IMR-90 (cell line): ENCODE measurements around the gene UEVLD. TPM values are rescaled to one million over a fixed set of nuclear protein-coding genes. Genes with fewer than 3 reads are reported as not detected.

ENCODE experiments used
- ATAC-seq: fragments of 200-7000 bp; cut with Tn5 transposase; 2 replicates; pipeline ENCODE4 v1.9.1; 2020; ENCODE audit warnings: low read depth, mild to moderate bottlenecking, moderate library complexity
- BruUV-seq: library from RNA; stranded (reverse); fragments of 400-500 nt; replicated peaks from 2 replicates; lab custom pipeline; 2021; lab: Mats Ljungman, UMichigan
- CTCF ChIA-PET: fragments of 300-600 bp; formaldehyde crosslinking; extraction: SDS; loops from one replicate; lab custom pipeline; 2021; ENCODE audit warnings: antibody characterized with exemption; lab: Yijun Ruan, JAX
- POLR2A ChIA-PET: fragments of 300-600 bp; sonication (Branson Sonifier 250); formaldehyde crosslinking; loops from one replicate; lab custom pipeline; 2022; ENCODE audit warnings: antibody characterized with exemption; ENCODE audit not compliant: unreplicated experiment; lab: Charles Lee
- DNase-seq: peaks from one replicate; pipeline ENCODE4 v3.0.0; 2013
- H2AFZ ChIP-seq: replicated peaks from 2 replicates; pipeline ENCODE3; 2013; ENCODE audit warnings: low read length, mild to moderate bottlenecking; ENCODE audit not compliant: poor library complexity
- H2AK5ac ChIP-seq: 2 replicates; pipeline ENCODE4 v1.6.1; 2013; ENCODE audit warnings: low read depth, low read length, inconsistent platforms
- H2AK9ac ChIP-seq: replicated peaks from 2 replicates; pipeline ENCODE3; 2013; ENCODE audit warnings: mild to moderate bottlenecking, low read depth, low read length, moderate library complexity; ENCODE audit not compliant: poor library complexity
- H2BK120ac ChIP-seq: 2 replicates; pipeline ENCODE4 v1.6.1; 2013; ENCODE audit warnings: low read depth, low read length, inconsistent platforms
- H2BK15ac ChIP-seq: 3 replicates; pipeline ENCODE4 v1.6.1; 2013; ENCODE audit warnings: low read depth, low read length, inconsistent platforms
- H2BK20ac ChIP-seq: 2 replicates; pipeline ENCODE4 v1.6.1; 2013; ENCODE audit warnings: low read depth, mild to moderate bottlenecking, inconsistent platforms, low read length, moderate library complexity
- H2BK5ac ChIP-seq: 2 replicates; pipeline ENCODE4 v1.6.1; 2013; ENCODE audit warnings: mild to moderate bottlenecking, low read depth, low read length, inconsistent platforms; ENCODE audit not compliant: poor library complexity, severe bottlenecking
- H3K14ac ChIP-seq: replicated peaks from 2 replicates; pipeline ENCODE4 v1.6.1; 2013; ENCODE audit warnings: low read depth, low read length, inconsistent platforms
- H3K18ac ChIP-seq: 2 replicates; pipeline ENCODE4 v1.6.1; 2013; ENCODE audit warnings: low read depth, low read length, control low read depth
- H3K23ac ChIP-seq: 2 replicates; pipeline ENCODE4 v1.6.1; 2013; ENCODE audit warnings: low read depth, low read length, inconsistent platforms
- H3K27ac ChIP-seq: 2 replicates; pipeline ENCODE4 v1.5.1; 2013; ENCODE audit warnings: mild to moderate bottlenecking, control low read depth, low read length; ENCODE audit not compliant: insufficient read depth
- H3K27me3 ChIP-seq: 2 replicates; pipeline ENCODE4 v1.6.1; 2013; ENCODE audit warnings: low read length; ENCODE audit not compliant: control insufficient read depth, insufficient read depth
- H3K36me3 ChIP-seq: 2 replicates; pipeline ENCODE4 v1.6.1; 2013; ENCODE audit warnings: low read length, mixed read lengths; ENCODE audit not compliant: control insufficient read depth, insufficient read depth
- H3K4ac ChIP-seq: 2 replicates; pipeline ENCODE4 v1.6.1; 2013; ENCODE audit warnings: low read depth, low read length, inconsistent platforms
- H3K4me1 ChIP-seq: 2 replicates; pipeline ENCODE4 v1.6.1; 2013; ENCODE audit warnings: low read length, mixed read lengths; ENCODE audit not compliant: control insufficient read depth, insufficient read depth
- H3K4me2 ChIP-seq: 2 replicates; pipeline ENCODE4 v1.6.1; 2013; ENCODE audit warnings: low read depth, mild to moderate bottlenecking, control low read depth, low read length, moderate library complexity
- H3K4me3 ChIP-seq: 2 replicates; pipeline ENCODE4 v1.5.1; 2013; ENCODE audit warnings: low read depth, mild to moderate bottlenecking, control low read depth, low read length, moderate library complexity; ENCODE audit not compliant: insufficient read depth
- H3K56ac ChIP-seq: 2 replicates; pipeline ENCODE4 v1.6.1; 2013; ENCODE audit warnings: low read length, inconsistent platforms; ENCODE audit not compliant: insufficient read depth; ENCODE audit errors: extremely low read depth
- H3K79me1 ChIP-seq, 2 experiments: 2 replicates each; pipeline ENCODE4 v1.6.1; 2013; ENCODE audit warnings: low read length in 2 of 2, inconsistent platforms in 1 of 2, low read depth in 1 of 2
- H3K9ac ChIP-seq: 2 replicates; pipeline ENCODE4 v1.6.1; 2013; ENCODE audit warnings: low read depth, low read length, control low read depth
- H3K9me1 ChIP-seq: 2 replicates; pipeline ENCODE4 v1.6.1; 2013; ENCODE audit warnings: low read length, inconsistent platforms; ENCODE audit not compliant: insufficient read depth
- H3K9me3 ChIP-seq: 2 replicates; pipeline ENCODE4 v1.6.1; 2013; ENCODE audit warnings: low read length; ENCODE audit not compliant: control insufficient read depth, insufficient read depth
- H4K20me1 ChIP-seq: 2 replicates; pipeline ENCODE4 v1.6.1; 2013; ENCODE audit warnings: low read length, inconsistent platforms; ENCODE audit not compliant: insufficient read depth
- H4K5ac ChIP-seq: 2 replicates; pipeline ENCODE4 v1.6.1; 2013; ENCODE audit warnings: mild to moderate bottlenecking, low read depth, low read length, control low read depth
- H4K8ac ChIP-seq, 2 experiments: 2 replicates each; pipeline ENCODE4 v1.6.1; 2013; ENCODE audit warnings: low read depth in 2 of 2, low read length in 2 of 2, control low read depth in 1 of 2, inconsistent platforms in 1 of 2
- H4K91ac ChIP-seq: 2 replicates; pipeline ENCODE4 v1.6.1; 2013; ENCODE audit warnings: low read depth, low read length, inconsistent platforms; ENCODE audit not compliant: insufficient read depth
- CEBPB ChIP-seq: IDR thresholded peaks from 2 replicates; pipeline ENCODE4 v1.6.1; 2012; ENCODE audit warnings: low read depth, low read length, improper control_type of control experiment
- ELK1 ChIP-seq: fragments of 150-350 bp; IDR thresholded peaks from 2 replicates; pipeline ENCODE4 v1.6.1; 2016; ENCODE audit warnings: low read depth, mild to moderate bottlenecking, low read length, moderate library complexity, borderline replicate concordance
- FOS ChIP-seq: fragments of 150-350 bp; IDR thresholded peaks from 2 replicates; pipeline ENCODE4 v1.6.1; 2016; ENCODE audit warnings: low read depth, low read length
- MAZ ChIP-seq: IDR thresholded peaks from 2 replicates; pipeline ENCODE4 v1.6.1; 2012; ENCODE audit warnings: low read depth, mild to moderate bottlenecking, low read length, improper control_type of control experiment, moderate library complexity, borderline replicate concordance
- MXI1 ChIP-seq: IDR thresholded peaks from 2 replicates; pipeline ENCODE4 v1.6.1; 2012; ENCODE audit warnings: low read depth, mild to moderate bottlenecking, low read length, moderate library complexity, borderline replicate concordance
- NFE2L2 ChIP-seq: fragments of 150-350 bp; IDR thresholded peaks from 2 replicates; pipeline ENCODE4 v1.6.1; 2016; ENCODE audit warnings: low read depth, mild to moderate bottlenecking, low read length
- RCOR1 ChIP-seq: IDR thresholded peaks from 2 replicates; pipeline ENCODE4 v1.6.1; 2012; ENCODE audit warnings: mild to moderate bottlenecking, low read length, improper control_type of control experiment; ENCODE audit not compliant: insufficient replicate concordance
- RFX5 ChIP-seq: IDR thresholded peaks from 2 replicates; pipeline ENCODE4 v1.8.0; 2012; ENCODE audit warnings: low read depth, mild to moderate bottlenecking, low read length, moderate library complexity
- SMC3 ChIP-seq: fragments of 150-350 bp; IDR thresholded peaks from 2 replicates; pipeline ENCODE4 v1.6.1; 2016; ENCODE audit warnings: low read depth, mild to moderate bottlenecking, antibody characterized with exemption, low read length, moderate library complexity
- WGBS, 2 experiments: methylation state at CpG; one replicate each; pipeline versions ENCODE4 v1.1.5 to v1.1.7; 2013; ENCODE audit warnings: missing lambda C conversion rate in 2 of 2; ENCODE audit not compliant: insufficient read length in 1 of 2; ENCODE audit errors: extremely low coverage in 2 of 2; 5-methylcytosine and 5-hydroxymethylcytosine counted together
- dilution Hi-C: fragments of 300-500 bp; cut with HindIII; formaldehyde crosslinking; loops from one replicate; pipeline ENCODE4 v1.14.3; 2018; ENCODE audit warnings: low sequenced_read_pairs; ENCODE audit not compliant: unreplicated experiment
- in situ Hi-C: fragments of 300-500 bp; cut with MboI; formaldehyde crosslinking; loops from 3 replicates; pipeline ENCODE4 v1.14.3; 2019; ENCODE audit warnings: low sequenced_read_pairs, inconsistent platforms, mixed read lengths
- intact Hi-C: fragments of 100-400 bp; cut with micrococcal nuclease; formaldehyde crosslinking; loops from 2 replicates; pipeline ENCODE4 v1.10.0; 2022
- polyA plus RNA-seq, 3 experiments: library from polyadenylated mRNA; depleted of rRNA; stranded (reverse); fragments of >200 nt; gene quantifications; 2 replicates each; pipeline ENCODE4 v1.2.3, GENCODE V29; 2012; ENCODE audit warnings: low replicate concordance in 1 of 3
- total RNA-seq: library from RNA; depleted of rRNA; stranded (reverse); fragments of >200 nt; gene quantifications from 2 replicates; pipeline ENCODE4 v1.2.3, GENCODE V29; 2012

The UEVLD gene
- total and polyA plus RNA-seq, 2 of the 4 experiments (the other 2 are of a cell fraction), result 13.8 to 29.2 TPM

GRCh38 chr11:18624161-18624560, 35.6 kb upstream of the UEVLD start:
- H3K4ac ChIP-seq, result no peak overlapping the region
- no peak overlapping the region for H3K4me2 ChIP-seq
- TF ChIP-seq RCOR1 (no peak), CEBPB (no peak), MAZ (no peak), NFE2L2 (no peak), ELK1 (no peak), FOS (no peak), SMC3 (no peak), MXI1 (no peak), RFX5 (no peak)
- H2AFZ ChIP-seq, result no peak overlapping the region
- ATAC-seq (no peak), DNase-seq (no peak)
- no peak overlapping the region for H4K91ac ChIP-seq
- in situ Hi-C loops, result no loop called here
- H3K27me3 ChIP-seq, result no peaks in the 10 kb centered on the region
- peaks cover 88% of the 10 kb centered on the region for H4K20me1 ChIP-seq
- no CpG with 5 or more reads among the region's 1 CpG for WGBS, 2 experiments
- no TSS peak for BruUV-seq
- no peak overlapping the region for H2BK120ac ChIP-seq
- no peak overlapping the region for H3K56ac ChIP-seq
- H3K18ac ChIP-seq, result no peak overlapping the region
- no peak overlapping the region for H2AK5ac ChIP-seq
- no peak overlapping the region for H3K4me3 ChIP-seq
- dilution Hi-C loops, result no loop called here
- H3K4me1 ChIP-seq, result peaks cover under 1% of the 10 kb centered on the region
- no peak overlapping the region for H4K5ac ChIP-seq
- H2BK20ac ChIP-seq, result no peak overlapping the region
- H3K9me3 ChIP-seq, result no peaks in the 10 kb centered on the region
- ChIA-PET POLR2A (no interaction called here), CTCF (no interaction called here)
- H3K23ac ChIP-seq, result no peak overlapping the region
- no peak overlapping the region for H2AK9ac ChIP-seq
- no peak overlapping the region for H3K27ac ChIP-seq
- H2BK15ac ChIP-seq, result no peak overlapping the region
- intact Hi-C loops, result no loop called here
- no peaks in the 10 kb centered on the region for H3K36me3 ChIP-seq
- no peak overlapping the region for H3K14ac ChIP-seq
- no peak overlapping the region for H3K9ac ChIP-seq
- H2BK5ac ChIP-seq, result no peak overlapping the region
- H4K8ac ChIP-seq, result no peak overlapping the region
- H3K9me1 ChIP-seq, result no peaks in the 10 kb centered on the region
- H3K79me1 ChIP-seq, result peaks cover 3 to 53% of the 10 kb centered on the region in 2 experiments; a peak in 3 of 4 replicates
